K562 (cell line): ENCODE data around the gene HLA-E. TPM values are rescaled to one million over a fixed set of nuclear protein-coding genes. Genes with fewer than 3 reads are reported as not detected.

ENCODE experiments used
- ATAC-seq: fragments of 200-7000 bp; cut with Tn5 transposase; 3 replicates; pipeline ENCODE4 v1.9.1; 2020; ENCODE audit warnings: moderate library complexity
- BruUV-seq: library from RNA; stranded (reverse); fragments of 400-500 nt; replicated peaks from 2 replicates; lab custom pipeline; 2021; lab: Mats Ljungman, UMichigan
- CTCF ChIA-PET: fragments of 300-600 bp; formaldehyde crosslinking; extraction: SDS; loops from one replicate; lab custom pipeline; 2021; ENCODE audit warnings: low intra/inter-chr PET ratio; lab: Yijun Ruan, JAX
- POLR2A ChIA-PET: fragments of 300-600, 350-650 bp; sonication (Branson Sonifier 250); formaldehyde crosslinking; extraction: SDS; loops from one replicate; lab custom pipeline; 2021; ENCODE audit warnings: antibody characterized with exemption, inconsistent platforms; lab: Yijun Ruan, JAX
- DNase-seq, 4 experiments: peaks; one replicate each; pipeline versions ENCODE4 v3.0.0 to v3.0.0-alpha.2; 2011 to 2018; ENCODE audit warnings: low spot score in 3 of 4, mixed read lengths in 3 of 4; ENCODE audit errors: extremely low read depth in 1 of 4
- FAIRE-seq: peaks from 2 replicates; lab custom pipeline; 2011; peaks lifted over from hg19 to GRCh38; lab: Jason Lieb, UNC
- H2AFZ ChIP-seq: 2 replicates; pipeline ENCODE4 v1.6.0; 2011; ENCODE audit warnings: low read depth, low read length, control low read depth, inconsistent platforms
- H3K27ac ChIP-seq: fragments of 200-600 bp; 3 replicates; pipeline ENCODE4 v1.8.0; 2011; ENCODE audit warnings: low read depth, mild to moderate bottlenecking, control low read depth, inconsistent platforms, low read length, moderate library complexity, mixed read lengths; ENCODE audit errors: extremely low read depth
- H3K27me3 ChIP-seq, 2 experiments: fragments of 300-600 bp in 1 of 2; 2 replicates in 1 of 2; 3 replicates in 1 of 2; pipeline versions ENCODE4 v1.6.0 to v1.8.0; 2011; ENCODE audit warnings: inconsistent platforms in 2 of 2, low read length in 2 of 2, mild to moderate bottlenecking in 1 of 2, mixed read lengths in 1 of 2, moderate library complexity in 1 of 2; ENCODE audit not compliant: control insufficient read depth in 2 of 2, insufficient read depth in 2 of 2
- H3K36me3 ChIP-seq: fragments of 300-600 bp; 3 replicates; pipeline ENCODE4 v1.8.0; 2011; ENCODE audit warnings: mild to moderate bottlenecking, low read length, inconsistent platforms; ENCODE audit not compliant: control insufficient read depth, insufficient read depth
- H3K4me1 ChIP-seq, 2 experiments: fragments of 200-600 bp in 1 of 2; replicated peaks in 1 of 2; 2 replicates in 1 of 2; 3 replicates in 1 of 2; pipeline versions ENCODE4 v1.5.1 to v1.8.0; 2011; ENCODE audit warnings: inconsistent platforms in 2 of 2, low read length in 2 of 2, mild to moderate bottlenecking in 1 of 2, mixed read lengths in 1 of 2, moderate library complexity in 1 of 2; ENCODE audit not compliant: control insufficient read depth in 2 of 2, insufficient read depth in 2 of 2
- H3K4me2 ChIP-seq: 2 replicates; pipeline ENCODE4 v1.6.1; 2011; ENCODE audit warnings: low read length, control low read depth, inconsistent platforms, mixed read lengths; ENCODE audit not compliant: insufficient read depth
- H3K4me3 ChIP-seq: fragments of 200-600 bp; sonication (generic), shearing (Covaris generic); 2 replicates; pipeline ENCODE4 v1.5.1; 2016; ENCODE audit warnings: control low read depth, inconsistent platforms
- H3K79me2 ChIP-seq: fragments of 200-600 bp; 3 replicates; pipeline ENCODE4 v1.8.0; 2011; ENCODE audit warnings: low read length, inconsistent platforms; ENCODE audit not compliant: control insufficient read depth, insufficient read depth
- H3K9ac ChIP-seq, 2 experiments: 2 replicates each; pipeline versions ENCODE4 v1.6.0 to v1.6.1; 2011; ENCODE audit warnings: low read depth in 2 of 2, low read length in 2 of 2, control low read depth in 1 of 2, inconsistent platforms in 1 of 2, mild to moderate bottlenecking in 1 of 2, mixed read lengths in 1 of 2; ENCODE audit not compliant: insufficient read depth in 1 of 2
- H3K9me1 ChIP-seq: one replicate; pipeline ENCODE4 v1.6.0; 2011; ENCODE audit warnings: inconsistent platforms, mild to moderate bottlenecking, low read length, moderate library complexity; ENCODE audit not compliant: control insufficient read depth, insufficient read depth
- H3K9me3 ChIP-seq: replicated peaks from 2 replicates; pipeline ENCODE4 v1.5.1; 2011; ENCODE audit warnings: low read depth, low read length, inconsistent platforms; ENCODE audit not compliant: control insufficient read depth, insufficient read depth
- H4K20me1 ChIP-seq: replicated peaks from 2 replicates; pipeline ENCODE4 v1.6.1; 2011; ENCODE audit warnings: low read length, inconsistent platforms, mixed read lengths; ENCODE audit not compliant: control insufficient read depth, insufficient read depth
- ARNT ChIP-seq, 2 experiments: fragments of 450-650 bp; IDR thresholded peaks; 2 replicates each; pipeline ENCODE4 v1.6.1; 2016; ENCODE audit warnings: mild to moderate bottlenecking in 1 of 2
- HBP1 ChIP-seq: fragments of 450-650 bp; formaldehyde crosslinking; IDR thresholded peaks from 2 replicates; pipeline ENCODE4 v1.4.0; 2022; ENCODE audit warnings: missing genetic modification characterization
- KLF16 ChIP-seq: IDR thresholded peaks from 2 replicates; pipeline ENCODE4 v1.6.1; 2016; ENCODE audit warnings: antibody characterized with exemption
- MGA ChIP-seq: fragments of 450-650 bp; IDR thresholded peaks from 2 replicates; pipeline ENCODE4 v1.6.1; 2016; ENCODE audit warnings: mild to moderate bottlenecking, moderate library complexity
- WGBS: fragments of 100-300 bp; shearing (Covaris generic); methylation state at CpG from one replicate; pipeline ENCODE4 v1.1.6; 2016; ENCODE audit warnings: low coverage, mixed read lengths; ENCODE audit not compliant: insufficient coverage; ENCODE audit errors: missing lambda C conversion rate; 5-methylcytosine and 5-hydroxymethylcytosine counted together
- in situ Hi-C: fragments of 300-500 bp; cut with MboI; formaldehyde crosslinking; loops from 4 replicates; pipeline ENCODE4 v1.15.0; 2018; ENCODE audit warnings: inconsistent platforms, mixed read lengths
- intact Hi-C: fragments of 100-400 bp; cut with micrococcal nuclease; formaldehyde crosslinking; loops from 2 replicates; pipeline ENCODE4 v1.14.2; 2022
- polyA plus RNA-seq, 8 experiments: library from polyadenylated mRNA; depleted of rRNA in 4 of 8; stranded (reverse) in 5 of 8; unstranded in 3 of 8; fragments of >200 nt; fragmentation: Nextera tagmentation in 2 of 8; fragmentation: Illumina TruSeq in 1 of 8; extraction: Ambion mirVana in 2 of 8; extraction: Trizol in 1 of 8; gene quantifications; 2 replicates each; pipeline versions ENCODE4 v1.2.1 to v1.2.3, GENCODE V29; 2011 to 2014; ENCODE audit warnings: inconsistent platforms in 1 of 8, missing spikeins in 1 of 8
- total RNA-seq, 7 experiments: library from RNA; depleted of rRNA in 6 of 7; stranded (reverse); fragments of >200 nt in 6 of 7; fragmentation: Illumina TruSeq in 2 of 7; extraction: Trizol in 2 of 7; gene quantifications; 2 replicates each; pipeline versions ENCODE4 v1.2.1 to v1.2.3, GENCODE V29; 2011 to 2021; ENCODE audit warnings: low replicate concordance in 1 of 7
- TF ChIP-seq, protein P1 (sequence below): fragments of 250-450 bp; sonication (Bioruptor Pico); IDR thresholded peaks from 2 replicates; pipeline ENCODE4 v1.5.0; 2021

The HLA-E gene
- total and polyA plus RNA-seq, 9 of the 15 experiments (the other 6 are each of a cell fraction or from before 2014, with no cell fraction given): 3.2 to 39.9 (median 26.8) TPM

GRCh38 chr6:30490026-30490876 is 942 bp downstream of the HLA-E start:
- peaks cover 5% of the 10 kb centered on the region for H4K20me1 ChIP-seq
- H3K9me3 ChIP-seq: no peaks in the 10 kb centered on the region
- H3K27ac ChIP-seq: peak overlapping the region; percentile 47; the same call in 2 of the 3 replicates
- peak; percentile 78 to 92 (median 87) for DNase-seq
- BruUV-seq: no TSS peak
- FAIRE-seq: peak; percentile 35
- peak overlapping the region; percentile 54 to 90 for H3K9ac ChIP-seq
- ChIA-PET POLR2A (interaction anchor here (0.5 to 2.3 kb wide), 9 partner anchors 14 to 849 kb away, joined by 3 to 8 read pairs (median 4); no protein-coding TSS in a partner anchor), CTCF (interaction anchor here (0.6 kb wide), 1 partner anchor 597 kb away, joined by 4 read pairs; no protein-coding TSS in a partner anchor)
- in situ Hi-C loops (loop anchor here (5.0 kb wide), 2 partner anchors 47 to 107 kb away; no protein-coding TSS in a partner anchor), intact Hi-C loops (no loop called here)
- 14% methylated on average over 35 of the region's 38 CpGs for WGBS
- peak overlapping the region; percentile 69 for H2AFZ ChIP-seq
- peak overlapping the region; percentile 49 for H3K4me3 ChIP-seq
- H3K9me1 ChIP-seq: no peaks in the 10 kb centered on the region
- H3K79me2 ChIP-seq: peaks cover 7% of the 10 kb centered on the region; the same call in 2 of the 3 replicates
- H3K27me3 ChIP-seq: no peaks in the 10 kb centered on the region
- H3K4me2 ChIP-seq: peak overlapping the region; percentile 93
- H3K4me1 ChIP-seq: peaks cover 12 to 24% of the 10 kb centered on the region in 2 experiments
- ATAC-seq: peak; percentile 89
- peaks cover 19% of the 10 kb centered on the region for H3K36me3 ChIP-seq
- TF ChIP-seq, protein P1, sequence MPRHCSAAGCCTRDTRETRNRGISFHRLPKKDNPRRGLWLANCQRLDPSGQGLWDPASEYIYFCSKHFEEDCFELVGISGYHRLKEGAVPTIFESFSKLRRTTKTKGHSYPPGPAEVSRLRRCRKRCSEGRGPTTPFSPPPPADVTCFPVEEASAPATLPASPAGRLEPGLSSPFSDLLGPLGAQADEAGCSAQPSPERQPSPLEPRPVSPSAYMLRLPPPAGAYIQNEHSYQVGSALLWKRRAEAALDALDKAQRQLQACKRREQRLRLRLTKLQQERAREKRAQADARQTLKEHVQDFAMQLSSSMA (CRISPR knock-in tag): no peak
- no peak for TF ChIP-seq HBP1 (CRISPR knock-in tag)
- peak; percentile 33; the same call in 1 of the 2 replicates for TF ChIP-seq MGA
- TF ChIP-seq KLF16: no peak
- no peak for TF ChIP-seq ARNT (IDR thresholded peaks at IDR 0.05)
